ENCODE data around the gene TMEM132C.

GRCh38 chr12:128603573-128604115 lies 336.7 kb downstream of the TMEM132C start:
- TF ChIP-seq, protein P1, sequence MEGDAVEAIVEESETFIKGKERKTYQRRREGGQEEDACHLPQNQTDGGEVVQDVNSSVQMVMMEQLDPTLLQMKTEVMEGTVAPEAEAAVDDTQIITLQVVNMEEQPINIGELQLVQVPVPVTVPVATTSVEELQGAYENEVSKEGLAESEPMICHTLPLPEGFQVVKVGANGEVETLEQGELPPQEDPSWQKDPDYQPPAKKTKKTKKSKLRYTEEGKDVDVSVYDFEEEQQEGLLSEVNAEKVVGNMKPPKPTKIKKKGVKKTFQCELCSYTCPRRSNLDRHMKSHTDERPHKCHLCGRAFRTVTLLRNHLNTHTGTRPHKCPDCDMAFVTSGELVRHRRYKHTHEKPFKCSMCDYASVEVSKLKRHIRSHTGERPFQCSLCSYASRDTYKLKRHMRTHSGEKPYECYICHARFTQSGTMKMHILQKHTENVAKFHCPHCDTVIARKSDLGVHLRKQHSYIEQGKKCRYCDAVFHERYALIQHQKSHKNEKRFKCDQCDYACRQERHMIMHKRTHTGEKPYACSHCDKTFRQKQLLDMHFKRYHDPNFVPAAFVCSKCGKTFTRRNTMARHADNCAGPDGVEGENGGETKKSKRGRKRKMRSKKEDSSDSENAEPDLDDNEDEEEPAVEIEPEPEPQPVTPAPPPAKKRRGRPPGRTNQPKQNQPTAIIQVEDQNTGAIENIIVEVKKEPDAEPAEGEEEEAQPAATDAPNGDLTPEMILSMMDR (IDR thresholded peaks at IDR 0.05; ENCODE audit: poor library complexity), result no peak
- TF ChIP-seq EZH2 (IDR thresholded peaks at IDR 0.05; ENCODE audit: borderline replicate concordance), result no peak
